Type B pancreatic cell (in vitro differentiated cells): ENCODE measurements around the gene CHN2. TPM values are rescaled to one million over a fixed set of nuclear protein-coding genes. Genes with fewer than 3 reads are reported as not detected.

Source experiments
- DNase-seq: peaks from one replicate; pipeline ENCODE4 v3.0.0; 2021; ENCODE audit warnings: mixed read lengths; ENCODE audit not compliant: unreplicated experiment; ENCODE audit errors: extremely low spot score
- H3K27ac Mint-ChIP-seq: 2 replicates; pipeline ENCODE4 v1.8.0; 2021; ENCODE audit warnings: mild to moderate bottlenecking, mixed read lengths
- H3K27me3 Mint-ChIP-seq: 2 replicates; pipeline ENCODE4 v1.8.0; 2021; ENCODE audit warnings: mixed read lengths
- H3K36me3 Mint-ChIP-seq: 2 replicates; pipeline ENCODE4 v1.8.0; 2021; ENCODE audit warnings: mixed read lengths
- H3K4me1 Mint-ChIP-seq: one replicate; pipeline ENCODE4 v1.8.0; 2021; ENCODE audit warnings: mixed read lengths; ENCODE audit not compliant: unreplicated experiment
- H3K4me3 Mint-ChIP-seq: 2 replicates; pipeline ENCODE4 v1.8.0; 2021; ENCODE audit warnings: mild to moderate bottlenecking, mixed read lengths
- H3K9me3 Mint-ChIP-seq: 2 replicates; pipeline ENCODE4 v1.8.0; 2021; ENCODE audit warnings: mixed read lengths
- total RNA-seq: library from RNA; stranded (reverse); gene quantifications from 2 replicates; pipeline ENCODE4 v1.2.1, GENCODE V29; 2021; ENCODE audit warnings: low replicate concordance
- TF ChIP-seq, protein P1 (sequence below): fragments of 200-600 bp; sonication (generic); conservative IDR thresholded peaks from 2 replicates; pipeline ENCODE4 v1.5.0; 2021; ENCODE audit warnings: antibody characterized with exemption, mild to moderate bottlenecking

The CHN2 gene
- total RNA-seq, 1 donor from 2014 or later, result 19.7 TPM

DNA sequence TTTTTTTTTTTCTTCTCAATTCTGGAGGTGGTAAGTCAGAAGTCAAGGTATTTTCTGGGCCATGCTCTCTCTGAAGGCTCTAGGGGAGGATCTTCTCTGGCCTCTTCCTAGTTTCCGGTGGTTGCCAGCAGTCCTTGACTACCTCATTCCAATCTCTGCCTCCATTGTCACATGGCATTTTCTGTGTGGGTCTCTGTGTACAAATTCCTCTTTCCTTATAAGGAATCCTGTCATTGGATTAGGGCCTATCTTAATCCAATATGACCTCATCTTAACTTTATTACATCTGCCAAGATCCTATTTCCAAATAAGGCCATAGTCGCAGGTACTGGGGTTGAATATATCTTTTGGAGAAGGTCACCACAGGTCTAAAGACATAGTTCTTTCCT lies 239.8 kb downstream of the CHN2 start:
- H3K4me1 Mint-ChIP-seq, result peaks cover 7% of the 10 kb centered on the region
- no peak for DNase-seq
- no peak overlapping the region for H3K27ac Mint-ChIP-seq
- TF ChIP-seq, protein P1, sequence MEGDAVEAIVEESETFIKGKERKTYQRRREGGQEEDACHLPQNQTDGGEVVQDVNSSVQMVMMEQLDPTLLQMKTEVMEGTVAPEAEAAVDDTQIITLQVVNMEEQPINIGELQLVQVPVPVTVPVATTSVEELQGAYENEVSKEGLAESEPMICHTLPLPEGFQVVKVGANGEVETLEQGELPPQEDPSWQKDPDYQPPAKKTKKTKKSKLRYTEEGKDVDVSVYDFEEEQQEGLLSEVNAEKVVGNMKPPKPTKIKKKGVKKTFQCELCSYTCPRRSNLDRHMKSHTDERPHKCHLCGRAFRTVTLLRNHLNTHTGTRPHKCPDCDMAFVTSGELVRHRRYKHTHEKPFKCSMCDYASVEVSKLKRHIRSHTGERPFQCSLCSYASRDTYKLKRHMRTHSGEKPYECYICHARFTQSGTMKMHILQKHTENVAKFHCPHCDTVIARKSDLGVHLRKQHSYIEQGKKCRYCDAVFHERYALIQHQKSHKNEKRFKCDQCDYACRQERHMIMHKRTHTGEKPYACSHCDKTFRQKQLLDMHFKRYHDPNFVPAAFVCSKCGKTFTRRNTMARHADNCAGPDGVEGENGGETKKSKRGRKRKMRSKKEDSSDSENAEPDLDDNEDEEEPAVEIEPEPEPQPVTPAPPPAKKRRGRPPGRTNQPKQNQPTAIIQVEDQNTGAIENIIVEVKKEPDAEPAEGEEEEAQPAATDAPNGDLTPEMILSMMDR, result no peak
- no peaks in the 10 kb centered on the region for H3K27me3 Mint-ChIP-seq
- peaks cover 5% of the 10 kb centered on the region for H3K36me3 Mint-ChIP-seq
- H3K9me3 Mint-ChIP-seq, result no peaks in the 10 kb centered on the region
- H3K4me3 Mint-ChIP-seq, result no peak overlapping the region

DNA sequence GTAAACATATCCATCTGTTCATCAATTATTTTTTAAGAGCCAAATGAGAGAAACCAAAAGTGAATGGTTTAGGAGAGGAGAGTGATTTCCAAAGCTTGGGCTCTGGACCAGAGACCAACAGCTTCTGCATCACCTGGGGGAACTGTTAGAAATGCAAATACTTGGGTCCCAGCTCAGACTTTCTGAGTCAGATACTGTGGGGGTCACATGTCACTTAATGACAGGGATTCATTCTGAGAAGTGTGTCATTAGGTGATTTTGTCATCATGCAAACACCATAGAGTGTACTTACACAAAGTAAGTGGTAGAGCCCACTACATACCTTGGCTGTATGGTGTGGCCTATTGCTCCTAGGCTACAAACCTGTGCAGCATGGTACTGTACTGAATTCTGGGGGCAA lies 240.6 kb downstream of the CHN2 start:
- Mint-ChIP-seq H3K27ac (no peak overlapping the region), H3K27me3 (no peaks in the 10 kb centered on the region), H3K4me3 (no peak overlapping the region), H3K9me3 (no peaks in the 10 kb centered on the region), H3K4me1 (peaks cover 7% of the 10 kb centered on the region), H3K36me3 (peaks cover 5% of the 10 kb centered on the region)
- no peak for DNase-seq
- TF ChIP-seq, protein P1, result no peak

DNA sequence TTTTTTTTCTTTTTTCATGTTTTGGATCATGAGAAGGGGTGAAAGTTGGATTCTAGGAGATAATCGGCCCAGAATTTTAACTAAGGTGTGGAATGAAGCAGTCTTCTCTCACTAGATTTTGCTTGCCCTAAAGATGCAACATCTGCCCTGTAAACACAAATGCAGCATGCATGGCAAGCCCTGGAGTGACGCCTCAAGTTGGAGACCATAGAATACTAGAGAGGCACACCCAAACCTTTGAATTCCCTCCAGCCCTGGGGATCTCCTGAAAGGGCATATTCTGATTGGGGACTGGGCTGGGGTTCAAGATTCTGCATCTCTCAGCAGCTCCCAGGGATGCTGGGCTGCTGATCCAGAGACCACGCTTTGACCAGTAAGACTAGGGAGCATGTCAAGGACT lies 241.3 kb downstream of the CHN2 start:
- H3K9me3 Mint-ChIP-seq, result no peaks in the 10 kb centered on the region
- no peak overlapping the region for H3K4me3 Mint-ChIP-seq
- peaks cover 5% of the 10 kb centered on the region for H3K36me3 Mint-ChIP-seq
- no peak for DNase-seq
- no peak overlapping the region for H3K27ac Mint-ChIP-seq
- no peaks in the 10 kb centered on the region for H3K27me3 Mint-ChIP-seq
- H3K4me1 Mint-ChIP-seq, result peaks cover 7% of the 10 kb centered on the region
- TF ChIP-seq, protein P1, result no peak

DNA sequence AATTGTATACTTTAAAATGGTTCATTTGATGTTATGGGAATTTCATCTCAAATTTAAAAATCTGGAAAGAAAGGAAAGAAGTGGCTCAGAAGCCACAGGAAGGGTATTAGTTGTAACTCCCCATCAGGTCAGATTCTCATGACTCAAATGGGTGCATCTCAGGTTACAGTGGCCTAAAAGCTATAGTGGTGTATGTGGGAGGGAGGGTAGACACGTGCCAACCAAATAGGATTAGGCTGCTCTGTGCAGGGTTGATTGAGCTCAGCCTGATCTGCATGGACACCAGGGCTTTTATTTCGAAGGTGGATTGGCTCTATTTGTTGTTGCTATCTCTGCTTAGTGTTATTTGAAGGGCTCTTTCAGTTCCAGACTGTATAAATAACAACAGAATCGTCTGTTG lies 247.6 kb downstream of the CHN2 start:
- Mint-ChIP-seq H3K36me3 (no peaks in the 10 kb centered on the region), H3K9me3 (no peaks in the 10 kb centered on the region), H3K27ac (no peak overlapping the region), H3K4me3 (no peak overlapping the region), H3K27me3 (no peaks in the 10 kb centered on the region), H3K4me1 (peaks cover 18% of the 10 kb centered on the region)
- TF ChIP-seq, protein P1, result no peak
- no peak for DNase-seq

DNA sequence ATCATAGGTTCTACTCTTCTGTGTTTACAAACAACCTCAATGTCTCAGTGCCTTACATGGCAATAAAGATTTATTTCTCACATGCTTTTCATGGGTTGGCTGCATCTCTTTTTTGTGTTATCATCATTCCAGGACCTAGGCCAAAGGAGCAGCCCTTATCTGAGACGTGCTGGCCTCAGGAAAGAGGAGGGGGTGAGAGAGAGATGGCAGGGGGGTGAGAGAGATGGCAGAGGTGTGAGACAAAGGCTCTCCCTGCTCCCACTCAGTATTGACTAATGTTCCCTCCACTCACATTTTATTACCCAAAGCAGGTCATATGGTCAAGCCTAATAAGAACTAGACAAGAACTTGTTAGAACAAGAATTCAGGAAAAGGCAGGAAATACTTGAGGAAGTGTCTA lies 249.0 kb downstream of the CHN2 start:
- no peak for DNase-seq
- Mint-ChIP-seq H3K4me1 (peaks cover 18% of the 10 kb centered on the region), H3K9me3 (no peaks in the 10 kb centered on the region), H3K27ac (no peak overlapping the region), H3K27me3 (no peaks in the 10 kb centered on the region), H3K36me3 (no peaks in the 10 kb centered on the region), H3K4me3 (no peak overlapping the region)
- TF ChIP-seq, protein P1, result no peak

DNA sequence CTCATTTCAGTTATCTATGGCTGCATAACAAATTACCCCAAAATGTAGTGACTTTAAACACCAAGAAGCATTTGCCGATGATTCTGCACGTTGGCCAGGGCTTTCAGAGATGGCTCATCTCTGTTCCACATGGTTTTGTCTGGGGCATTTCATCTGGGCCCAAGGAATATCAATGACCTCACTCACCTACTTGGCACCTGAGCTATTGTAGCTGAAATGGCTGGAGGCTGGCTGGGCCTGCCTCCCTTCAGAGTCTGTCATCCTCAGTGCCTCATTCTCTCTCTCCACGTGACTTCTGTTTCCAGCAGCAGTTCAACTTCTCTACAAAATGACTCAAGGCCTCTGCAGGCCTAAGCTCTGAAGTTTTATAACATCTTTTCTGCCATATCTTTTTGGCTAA lies 249.7 kb downstream of the CHN2 start:
- Mint-ChIP-seq H3K36me3 (no peaks in the 10 kb centered on the region), H3K9me3 (no peaks in the 10 kb centered on the region)

More for the DNA sequence above, 249.7 kb downstream of the CHN2 start:
- Mint-ChIP-seq H3K4me3 (no peak overlapping the region), H3K27ac (no peak overlapping the region), H3K4me1 (peaks cover 18% of the 10 kb centered on the region), H3K27me3 (no peaks in the 10 kb centered on the region)
- no peak for DNase-seq
- TF ChIP-seq, protein P1, result no peak
